Tibial artery (tissue), 4 donors: ENCODE measurements around the gene PANK3.

ENCODE experiments used
- DNase-seq, 2 donors: peaks; one replicate each; pipeline ENCODE4 v3.0.0-alpha.2; 2019
- H3K27ac ChIP-seq, 2 donors: fragments of 200-600 bp; sonication (generic) in 1 of 2; 1 replicate in 1 of 2; 2 replicates in 1 of 2; pipeline ENCODE4 v1.5.1; 2018 to 2019; ENCODE audit warnings: mild to moderate bottlenecking in 1 of 2
- H3K27me3 ChIP-seq, 2 donors: fragments of 200-600 bp; sonication (generic) in 1 of 2; one replicate each; pipeline versions ENCODE4 v1.5.1 to v1.6.0; 2016 to 2019
- H3K36me3 ChIP-seq, 3 donors: fragments of 200-600 bp; sonication (generic) in 2 of 3; one replicate each; pipeline ENCODE4 v1.5.1; 2016 to 2019; ENCODE audit warnings: mild to moderate bottlenecking in 2 of 3
- H3K4me1 ChIP-seq, 4 donors: fragments of 200-600 bp; sonication (generic) in 2 of 4; 1 replicate in 3 of 4; 2 replicates in 1 of 4; pipeline ENCODE4 v1.5.1; 2016 to 2019
- H3K4me3 ChIP-seq, 2 donors: fragments of 200-600 bp; sonication (generic) in 1 of 2; 1 replicate in 1 of 2; 2 replicates in 1 of 2; pipeline ENCODE4 v1.5.1; 2018 to 2019; ENCODE audit warnings: mild to moderate bottlenecking in 2 of 2
- H3K9me3 ChIP-seq, 3 donors: fragments of 200-600 bp; sonication (generic) in 1 of 3; one replicate each; pipeline ENCODE4 v1.5.1; 2016 to 2019
- CTCF ChIP-seq, 2 experiments: fragments of 200-600 bp in 1 of 2; fragments of 450-650 bp in 1 of 2; IDR thresholded peaks; one replicate each; pipeline ENCODE4 v1.5.1; 2017 to 2019; ENCODE audit warnings: antibody characterized with exemption in 2 of 2, mild to moderate bottlenecking in 1 of 2, moderate library complexity in 1 of 2
- intact Hi-C: fragments of 100-400 bp; cut with DNase I; formaldehyde crosslinking; loops from one replicate; pipeline ENCODE4 v1.15.0; 2023; ENCODE audit warnings: low total_unique reads

PANK3 gene

GRCh38 chr5:168608386-168608785 is 29.2 kb upstream of the PANK3 start:
- intact Hi-C loops = no loop called here
- no peak for TF ChIP-seq CTCF (IDR thresholded peaks at IDR 0.05)

GRCh38 chr5:168607946-168608345 is 28.8 kb upstream of the PANK3 start:
- TF ChIP-seq CTCF (IDR thresholded peaks at IDR 0.05) = no peak
- no peak overlapping the region for H3K4me3 ChIP-seq
- H3K9me3 ChIP-seq = no peaks in the 10 kb centered on the region
- H3K4me1 ChIP-seq = no peaks in the 10 kb centered on the region
- H3K36me3 ChIP-seq = no peaks in the 10 kb centered on the region
- no peak overlapping the region for H3K27ac ChIP-seq
- DNase-seq = no peak
- intact Hi-C loops = no loop called here
- H3K27me3 ChIP-seq = no peaks in the 10 kb centered on the region

More at GRCh38 chr5:168608386-168608785, 29.2 kb upstream of the PANK3 start:
- DNase-seq = no peak
- no peaks in the 10 kb centered on the region for H3K4me1 ChIP-seq
- no peaks in the 10 kb centered on the region for H3K36me3 ChIP-seq
- no peak overlapping the region for H3K4me3 ChIP-seq
- H3K27me3 ChIP-seq = no peaks in the 10 kb centered on the region
- H3K27ac ChIP-seq = no peak overlapping the region
- H3K9me3 ChIP-seq = no peaks in the 10 kb centered on the region

GRCh38 chr5:168606562-168606961 is 27.4 kb upstream of the PANK3 start:
- no peaks in the 10 kb centered on the region for H3K9me3 ChIP-seq
- no peaks in the 10 kb centered on the region for H3K4me1 ChIP-seq
- H3K27ac ChIP-seq = no peak overlapping the region
- DNase-seq = no peak
- peaks cover 0 to 2% of the 10 kb centered on the region in 2 donors for H3K27me3 ChIP-seq
- intact Hi-C loops = no loop called here
- no peak overlapping the region for H3K4me3 ChIP-seq
- TF ChIP-seq CTCF (IDR thresholded peaks at IDR 0.05) = no peak
- H3K36me3 ChIP-seq = no peaks in the 10 kb centered on the region

GRCh38 chr5:168604436-168604835 is 25.3 kb upstream of the PANK3 start:
- Histone ChIP-seq H3K36me3 (no peaks in the 10 kb centered on the region), H3K27me3 (peaks cover 0 to 6% of the 10 kb centered on the region in 2 donors), H3K27ac (no peak overlapping the region), H3K4me3 (no peak overlapping the region), H3K9me3 (no peaks in the 10 kb centered on the region), H3K4me1 (no peaks in the 10 kb centered on the region)
- DNase-seq = no peak
- intact Hi-C loops = no loop called here
- no peak for TF ChIP-seq CTCF (IDR thresholded peaks at IDR 0.05)

GRCh38 chr5:168603746-168604145 is 24.6 kb upstream of the PANK3 start:
- H3K36me3 ChIP-seq = no peaks in the 10 kb centered on the region
- peaks cover 0 to 6% of the 10 kb centered on the region in 2 donors for H3K27me3 ChIP-seq
- DNase-seq = no peak
- no peak overlapping the region for H3K27ac ChIP-seq
- intact Hi-C loops = no loop called here
- no peak overlapping the region for H3K4me3 ChIP-seq
- no peaks in the 10 kb centered on the region for H3K4me1 ChIP-seq
- H3K9me3 ChIP-seq = no peaks in the 10 kb centered on the region
- no peak for TF ChIP-seq CTCF (IDR thresholded peaks at IDR 0.05)

- no peaks in the 10 kb centered on the region for H3K9me3 ChIP-seq
- no peak for DNase-seq
- no peak overlapping the region for H3K27ac ChIP-seq
- no peaks in the 10 kb centered on the region for H3K36me3 ChIP-seq
- H3K27me3 ChIP-seq = peaks cover 0 to 6% of the 10 kb centered on the region in 2 donors
- H3K4me3 ChIP-seq = no peak overlapping the region
- no peaks in the 10 kb centered on the region for H3K4me1 ChIP-seq
- TF ChIP-seq CTCF (IDR thresholded peaks at IDR 0.05) = no peak
- intact Hi-C loops = no loop called here
Observed at GRCh38 chr5:168602517-168602916, 23.3 kb upstream of the PANK3 start.
